ENCODE measurements around the gene CPN2. TPM values are rescaled to one million over a fixed set of nuclear protein-coding genes. Genes with fewer than 3 reads are reported as not detected.

CPN2 gene
- total and polyA plus RNA-seq, 2 donors (not counting 3 experiments of a cell fraction or from before 2014, with no cell fraction given) = not detected

DNA sequence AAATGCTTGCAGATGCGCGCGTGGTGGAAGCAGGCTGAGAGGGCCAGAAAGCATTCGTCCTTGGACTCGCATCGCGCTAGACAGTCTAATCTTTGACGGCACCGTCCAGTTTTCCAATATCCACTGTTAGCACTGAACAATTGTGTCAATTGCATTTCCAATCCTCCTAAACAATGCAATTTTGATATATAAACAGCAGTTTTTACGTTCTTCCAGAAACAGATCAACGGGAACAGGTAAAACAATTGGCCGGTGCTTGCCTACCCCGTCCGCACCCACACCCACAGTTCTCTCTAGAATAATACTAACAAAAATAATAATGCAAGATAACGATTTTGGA lies 17.2 kb downstream of the CPN2 start:
- dilution Hi-C loops (cut with MboI; ENCODE audit: extremely low pct_ligation_motif_present, low sequenced_read_pairs) = no loop called here
- peaks cover 5% of the 10 kb centered on the region for H3K4me1 ChIP-seq (ENCODE audit: control insufficient read depth, extremely low read depth, insufficient read depth, low read length)
- H3K27ac ChIP-seq (ENCODE audit: insufficient read depth, low read depth, low read length) = no peak overlapping the region
- no peak for DNase-seq (ENCODE audit: low read depth, low spot score)
- H3K9me3 ChIP-seq (replicated peaks; ENCODE audit: control insufficient read depth, insufficient read depth, low read length) = no peaks in the 10 kb centered on the region
- no peaks in the 10 kb centered on the region for H3K79me2 ChIP-seq (ENCODE audit: control insufficient read depth, insufficient read depth, low read length)
- no peaks in the 10 kb centered on the region for H4K20me1 ChIP-seq (replicated peaks; ENCODE audit: control insufficient read depth, extremely low read depth, insufficient read depth, low read length)
- TF ChIP-seq POLR2AphosphoS5 (IDR thresholded peaks at IDR 0.05; ENCODE audit: insufficient read depth, low read depth, low read length) (no peak), MYC (IDR thresholded peaks at IDR 0.05; ENCODE audit: low read depth, low read length) (no peak), JUN (IDR thresholded peaks at IDR 0.05; ENCODE audit: borderline replicate concordance, insufficient read depth, insufficient read length, low read depth) (no peak), EZH2 (IDR thresholded peaks at IDR 0.05; ENCODE audit: borderline replicate concordance, low read depth, low read length, severe bottlenecking) (no peak), GATA2 (IDR thresholded peaks at IDR 0.05; ENCODE audit: insufficient read depth, insufficient read length, low read depth, low read length) (no peak), POLR2A (IDR thresholded peaks at IDR 0.05; ENCODE audit: low read depth, low read length) (no peak), FOS (IDR thresholded peaks at IDR 0.05; ENCODE audit: borderline replicate concordance, insufficient read depth, low read length) (no peak)
- TF ChIP-seq, protein P1, sequence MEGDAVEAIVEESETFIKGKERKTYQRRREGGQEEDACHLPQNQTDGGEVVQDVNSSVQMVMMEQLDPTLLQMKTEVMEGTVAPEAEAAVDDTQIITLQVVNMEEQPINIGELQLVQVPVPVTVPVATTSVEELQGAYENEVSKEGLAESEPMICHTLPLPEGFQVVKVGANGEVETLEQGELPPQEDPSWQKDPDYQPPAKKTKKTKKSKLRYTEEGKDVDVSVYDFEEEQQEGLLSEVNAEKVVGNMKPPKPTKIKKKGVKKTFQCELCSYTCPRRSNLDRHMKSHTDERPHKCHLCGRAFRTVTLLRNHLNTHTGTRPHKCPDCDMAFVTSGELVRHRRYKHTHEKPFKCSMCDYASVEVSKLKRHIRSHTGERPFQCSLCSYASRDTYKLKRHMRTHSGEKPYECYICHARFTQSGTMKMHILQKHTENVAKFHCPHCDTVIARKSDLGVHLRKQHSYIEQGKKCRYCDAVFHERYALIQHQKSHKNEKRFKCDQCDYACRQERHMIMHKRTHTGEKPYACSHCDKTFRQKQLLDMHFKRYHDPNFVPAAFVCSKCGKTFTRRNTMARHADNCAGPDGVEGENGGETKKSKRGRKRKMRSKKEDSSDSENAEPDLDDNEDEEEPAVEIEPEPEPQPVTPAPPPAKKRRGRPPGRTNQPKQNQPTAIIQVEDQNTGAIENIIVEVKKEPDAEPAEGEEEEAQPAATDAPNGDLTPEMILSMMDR (IDR thresholded peaks at IDR 0.05; ENCODE audit: extremely low read depth in 1 of 2, insufficient read depth in 1 of 2, low read depth in 1 of 2, low read length in 2 of 2) = no peak
- TF ChIP-seq, protein P2, sequence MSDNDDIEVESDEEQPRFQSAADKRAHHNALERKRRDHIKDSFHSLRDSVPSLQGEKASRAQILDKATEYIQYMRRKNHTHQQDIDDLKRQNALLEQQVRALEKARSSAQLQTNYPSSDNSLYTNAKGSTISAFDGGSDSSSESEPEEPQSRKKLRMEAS (IDR thresholded peaks at IDR 0.05; ENCODE audit: insufficient read depth, insufficient read length) = no peak
- peaks cover 0 to 17% of the 10 kb centered on the region in 2 experiments for H3K27me3 ChIP-seq (ENCODE audit: control insufficient read depth in 2 of 2, insufficient read depth in 2 of 2, low read length in 2 of 2)
- H3K4me2 ChIP-seq (ENCODE audit: insufficient read depth, low read length) = no peak overlapping the region
- H2AFZ ChIP-seq (ENCODE audit: low read depth, low read length) = no peak overlapping the region
- ChIA-PET POLR2A (interaction anchor here (0.9 kb wide), 1 partner anchor 103 kb away, joined by 3 read pairs; no protein-coding TSS in a partner anchor), CTCF (interaction anchor here (0.6 to 5.5 kb wide), 28 partner anchors 9 to 668 kb away, joined by 3 to 95 read pairs (median 6); partner anchors contain the start of genes GP5 and TMEM44)
- no peaks in the 10 kb centered on the region for H3K9me1 ChIP-seq (replicated peaks; ENCODE audit: control insufficient read depth, extremely low read depth, insufficient read depth, low read length)
- no TSS peak for BruUV-seq (replicated peaks)
- H3K9ac ChIP-seq (replicated peaks; ENCODE audit: extremely low read depth, insufficient read depth, low read length) = no peak overlapping the region
- peak; percentile 85 for FAIRE-seq
- H3K4me3 ChIP-seq (replicated peaks in 1 of 3; ENCODE audit: insufficient read depth in 1 of 3, low read depth in 1 of 3, low read length in 3 of 3) = no peak overlapping the region
- no peaks in the 10 kb centered on the region for H3K36me3 ChIP-seq (ENCODE audit: control insufficient read depth in 2 of 2, extremely low read depth in 1 of 2, insufficient read depth in 2 of 2, low read length in 2 of 2)
- intact Hi-C loops (cut with micrococcal nuclease) = loop anchor here (1.0 to 5.0 kb wide), 6 partner anchors 10 to 330 kb away; no protein-coding TSS in a partner anchor

All from endothelial cell of umbilical vein (primary cell).